ENCODE data around the gene PTTG1IP2.
"Not testable (repeated sequence)": the region's sequence is repeated elsewhere in the genome, so short reads cannot be mapped to it uniquely, and the experiment has no call there.

PTTG1IP2 gene

GRCh38 chr7:90469554-90469953 lies at the start of gene PTTG1IP2:
Gene PTTG1IP2 (plus strand): TSS chr7:90469639. CDS start chr7:90469787, 148 bp downstream.
- no peak for DNase-seq (ENCODE audit: low read depth in 1 of 2, low spot score in 1 of 2)

DNA sequence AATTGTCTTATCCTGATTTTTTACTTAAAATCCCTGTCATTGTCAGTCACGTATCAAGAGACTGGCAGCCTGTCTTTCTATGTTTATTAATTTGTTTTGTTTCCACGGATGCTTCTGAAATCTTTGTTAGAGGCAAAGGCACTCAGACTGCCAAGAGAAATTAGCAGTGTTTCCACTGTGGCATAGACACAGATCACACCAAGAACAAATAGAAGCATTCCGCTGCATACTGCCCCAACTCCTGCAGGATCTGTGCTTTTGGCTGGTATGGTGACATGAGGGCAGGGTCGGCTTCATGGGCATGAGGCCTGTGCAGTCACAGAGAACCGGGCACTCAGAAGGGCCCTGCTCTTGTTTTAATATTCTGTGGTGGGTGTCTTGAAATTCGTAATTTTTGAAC lies 47.8 kb upstream of the PTTG1IP2 start:
- no peak for DNase-seq (ENCODE audit: low read depth in 1 of 2, low spot score in 1 of 2)

- no peak for DNase-seq (ENCODE audit: low read depth in 1 of 2, low spot score in 1 of 2)
Observed at GRCh38 chr7:90424720-90425119, 44.7 kb upstream of the PTTG1IP2 start.

DNA sequence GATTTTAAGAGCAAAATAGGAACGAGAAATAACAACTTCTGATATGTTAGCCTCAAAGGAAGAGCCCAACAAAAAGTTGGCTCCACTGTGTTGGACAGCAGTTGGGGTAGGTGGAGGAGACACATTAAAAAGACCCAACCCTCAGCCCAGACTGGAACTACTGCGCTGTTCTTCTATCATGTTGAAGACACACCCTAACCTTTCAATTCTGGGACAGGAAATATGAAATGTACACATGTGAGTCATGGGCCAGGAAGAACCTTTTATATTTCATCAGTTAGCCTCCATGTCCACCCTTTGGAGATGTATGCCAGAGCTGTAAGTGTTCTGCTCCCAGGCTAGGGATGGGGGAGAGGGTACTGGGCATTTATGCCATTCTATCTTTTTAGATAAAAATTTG lies 44.1 kb upstream of the PTTG1IP2 start:
- DNase-seq (ENCODE audit: low read depth in 1 of 2, low spot score in 1 of 2), result no peak

DNA sequence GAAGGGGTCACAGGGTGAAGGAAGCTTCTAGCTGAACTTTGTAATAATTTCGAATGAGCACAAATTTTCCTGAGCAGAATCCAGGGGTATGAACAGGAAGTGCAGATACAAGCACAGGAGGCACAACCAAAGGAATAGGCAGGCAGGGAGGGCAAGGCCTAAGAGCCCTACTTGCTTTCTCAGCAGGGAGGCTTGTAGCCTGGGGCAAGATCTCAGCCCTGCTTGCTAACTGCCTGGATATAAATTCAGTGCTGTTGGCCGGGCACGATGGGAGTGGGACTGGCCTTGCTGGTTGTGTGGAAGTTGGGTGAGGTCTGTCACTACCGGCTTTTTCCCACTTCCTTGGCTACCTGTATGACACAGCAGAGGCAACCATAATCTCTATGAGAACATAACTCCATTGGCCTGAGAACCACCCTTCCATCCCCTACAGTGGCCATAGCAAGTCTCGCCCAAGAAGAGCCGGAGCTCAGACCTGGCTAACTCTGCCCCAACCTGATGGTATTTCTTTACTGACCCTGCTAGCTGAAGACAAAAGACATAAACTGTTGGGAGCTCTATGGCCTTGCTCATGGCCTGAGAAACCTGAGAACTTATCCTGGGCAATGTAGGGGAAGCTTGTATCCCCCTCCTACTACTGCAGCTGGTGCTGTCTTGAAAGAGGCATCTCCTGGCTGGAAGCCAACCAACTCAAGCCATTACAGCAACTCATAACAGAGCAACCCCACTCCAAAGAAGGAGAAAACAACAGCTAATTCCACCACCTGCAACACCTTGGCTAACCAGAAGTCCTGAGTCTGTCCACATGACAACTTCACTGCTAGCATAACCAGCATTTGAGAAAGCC lies 38.6 kb upstream of the PTTG1IP2 start:
- no peak for DNase-seq (ENCODE audit: low read depth in 1 of 2, low spot score in 1 of 2)

- DNase-seq (ENCODE audit: low read depth in 1 of 2, low spot score in 1 of 2), result no peak
Observed at GRCh38 chr7:90432752-90433151, 36.7 kb upstream of the PTTG1IP2 start.

GRCh38 chr7:90433221-90433620 lies 36.2 kb upstream of the PTTG1IP2 start:
- no peak for DNase-seq (ENCODE audit: low read depth in 1 of 2, low spot score in 1 of 2)

- no peak for DNase-seq (ENCODE audit: low read depth in 1 of 2, low spot score in 1 of 2)
Observed at GRCh38 chr7:90445633-90446032, 23.8 kb upstream of the PTTG1IP2 start.

- no peak for DNase-seq (ENCODE audit: low read depth in 1 of 2, low spot score in 1 of 2)
Observed at GRCh38 chr7:90446137-90446899, 23.1 kb upstream of the PTTG1IP2 start.

DNA sequence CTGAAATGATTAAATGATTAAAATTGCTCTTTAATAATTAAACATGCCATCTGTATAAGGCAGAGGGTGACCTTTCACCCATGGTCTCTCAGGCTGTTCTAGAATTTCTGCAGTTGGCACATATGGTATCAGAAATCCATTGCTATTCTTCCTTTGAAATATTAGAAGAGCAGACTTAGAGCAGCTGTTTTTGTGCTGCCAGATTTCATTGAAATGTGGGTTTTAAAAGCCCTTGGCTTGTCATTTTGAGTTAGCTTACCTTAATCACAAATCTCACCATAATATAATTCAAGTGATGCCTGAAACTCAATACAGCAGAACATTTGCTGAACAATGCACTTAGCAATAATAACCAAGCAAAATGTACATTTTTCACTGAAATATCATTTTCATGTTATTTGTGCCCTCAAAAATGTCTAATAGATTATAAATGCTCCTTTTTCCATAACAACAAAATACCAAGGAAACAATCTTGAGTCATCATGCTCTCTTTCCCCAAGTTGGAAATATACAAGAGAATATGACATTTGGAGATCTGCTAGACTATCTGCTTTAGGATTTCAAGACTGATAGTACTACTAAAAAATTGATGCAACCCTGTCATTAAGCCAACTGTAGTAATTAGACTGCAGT lies 16.1 kb upstream of the PTTG1IP2 start:
- DNase-seq (ENCODE audit: low read depth in 1 of 2, low spot score in 1 of 2), result no peak

DNA sequence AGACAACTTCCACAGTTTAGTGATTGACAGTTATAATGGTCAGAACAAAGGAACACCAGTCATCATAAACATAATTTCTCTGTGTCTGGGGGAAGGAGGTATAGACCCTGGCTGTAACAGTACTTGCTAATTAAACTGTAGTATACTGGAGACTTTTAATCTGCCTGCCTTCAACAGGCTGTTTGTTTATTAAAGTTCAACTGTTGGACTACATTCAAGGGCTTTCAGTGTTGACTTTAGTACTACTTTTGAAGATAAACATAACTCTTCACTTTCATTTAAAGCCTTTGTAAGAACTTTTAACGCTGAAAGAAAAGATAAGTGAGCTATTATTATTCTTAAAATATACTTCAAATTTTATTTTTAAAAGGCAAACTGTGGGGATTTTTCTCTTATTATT lies 15.5 kb upstream of the PTTG1IP2 start:
- no peak for DNase-seq (ENCODE audit: low read depth in 1 of 2, low spot score in 1 of 2)

- no peak for DNase-seq (ENCODE audit: low read depth in 1 of 2, low spot score in 1 of 2)
Observed at GRCh38 chr7:90455163-90456030, 14.0 kb upstream of the PTTG1IP2 start.

- DNase-seq (ENCODE audit: low read depth in 1 of 2, low spot score in 1 of 2), result no peak
Observed at GRCh38 chr7:90458104-90458503, 11.3 kb upstream of the PTTG1IP2 start.

- no peak for DNase-seq (ENCODE audit: low read depth in 1 of 2, low spot score in 1 of 2)
Observed at GRCh38 chr7:90459888-90460287, 9.6 kb upstream of the PTTG1IP2 start.

DNA sequence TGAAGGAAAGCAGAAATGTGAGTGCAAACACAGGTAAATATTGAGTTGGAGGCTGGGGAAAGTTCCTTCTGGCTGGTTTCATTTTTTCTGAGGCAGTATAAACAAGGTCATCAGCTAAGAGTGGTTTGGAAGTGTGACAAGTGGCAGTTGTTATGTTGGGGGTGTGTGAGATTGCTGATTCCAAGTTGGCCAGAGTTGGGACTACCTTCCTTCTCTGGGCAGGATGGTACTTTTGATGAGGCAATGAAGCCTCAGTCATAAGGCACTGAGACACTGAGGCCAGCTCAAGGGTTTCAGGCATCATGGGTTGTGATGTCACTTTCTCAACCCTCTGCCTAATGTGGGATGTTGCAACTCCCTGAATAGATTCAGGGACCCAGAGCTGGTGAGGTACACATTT lies 8.2 kb upstream of the PTTG1IP2 start:
- no peak for DNase-seq (ENCODE audit: low read depth in 1 of 2, low spot score in 1 of 2)

GRCh38 chr7:90463151-90463628 lies 6.2 kb upstream of the PTTG1IP2 start:
- DNase-seq (ENCODE audit: low read depth in 1 of 2, low spot score in 1 of 2), result not testable (repeated sequence)

GRCh38 chr7:90465816-90466215 lies 3.6 kb upstream of the PTTG1IP2 start:
- DNase-seq (ENCODE audit: low read depth in 1 of 2, low spot score in 1 of 2), result no peak

DNA sequence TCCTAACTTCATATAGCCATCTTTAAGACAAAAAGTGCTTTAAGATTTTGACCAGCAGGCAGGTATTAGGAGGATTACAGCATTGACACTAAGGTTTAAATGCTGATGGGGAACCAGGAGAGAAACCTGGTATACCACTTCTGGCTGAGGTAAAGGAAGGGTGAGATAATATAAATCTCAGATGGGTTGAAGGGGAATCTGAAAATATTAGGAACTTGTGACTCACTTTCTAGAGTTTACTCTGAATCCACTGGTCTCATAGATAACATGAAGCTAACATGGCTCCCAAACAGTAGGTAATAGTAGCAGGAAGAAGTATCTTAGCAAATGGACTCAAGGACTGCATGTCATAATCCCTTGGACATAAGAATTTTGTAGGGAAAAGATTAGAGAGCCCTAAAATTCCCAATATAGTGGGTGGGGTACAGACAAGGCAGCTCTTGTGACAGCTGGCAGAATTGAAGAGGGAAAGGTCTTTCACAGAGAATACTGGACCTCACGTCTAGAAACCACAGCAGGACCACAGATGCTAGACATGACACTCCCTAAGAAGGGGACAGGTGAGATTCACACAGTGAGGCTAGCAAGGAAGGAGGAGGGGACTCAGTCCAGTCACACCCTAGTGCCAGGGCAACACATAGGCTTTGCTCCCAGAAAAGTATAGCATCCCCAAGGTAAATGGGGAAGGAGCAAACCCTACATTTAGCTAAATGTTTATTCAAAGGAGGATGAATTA lies 3.5 kb downstream of the PTTG1IP2 start:
- no peak for DNase-seq (ENCODE audit: low read depth in 1 of 2, low spot score in 1 of 2)

- no peak for DNase-seq (ENCODE audit: low read depth in 1 of 2, low spot score in 1 of 2)
Observed at GRCh38 chr7:90473814-90474213, 4.4 kb downstream of the PTTG1IP2 start.
